ENCODE results near the gene CUL2.
"Not testable (repeated sequence)": the region's sequence is repeated elsewhere in the genome, so short reads cannot be mapped to it uniquely, and the experiment has no call there.

The CUL2 gene

GRCh38 chr10:35090162-35090954 lies at the start of gene CUL2:
CUL2 (minus strand) TSS chr10:35090341; CDS start chr10:35071317, 19,024 bp downstream.
- peak; percentile 83 for DNase-seq

- DNase-seq = no peak
Observed at GRCh38 chr10:35136263-35136815, 46.2 kb upstream of the CUL2 start.

- no peak for DNase-seq
Observed at GRCh38 chr10:35135861-35136260, 45.7 kb upstream of the CUL2 start.

- DNase-seq = no peak
Observed at GRCh38 chr10:35133586-35133985, 43.4 kb upstream of the CUL2 start.

GRCh38 chr10:35132727-35133126 lies 42.6 kb upstream of the CUL2 start:
- no peak for DNase-seq

GRCh38 chr10:35130663-35131062 lies 40.5 kb upstream of the CUL2 start:
- DNase-seq = no peak

GRCh38 chr10:35129185-35129674 lies 39.1 kb upstream of the CUL2 start:
- no peak for DNase-seq

- DNase-seq = no peak
Observed at GRCh38 chr10:35127289-35127891, 37.2 kb upstream of the CUL2 start.

GRCh38 chr10:35126530-35127288 lies 36.6 kb upstream of the CUL2 start, which contains the start of gene CREM:
CREM (plus strand) TSS chr10:35126846; CDS start chr10:35137836, 10,990 bp downstream.
- peak; percentile 85 for DNase-seq

GRCh38 chr10:35126062-35126529 lies 36.0 kb upstream of the CUL2 start:
- DNase-seq = no peak

GRCh38 chr10:35124540-35124939 lies 34.4 kb upstream of the CUL2 start:
- DNase-seq = no peak

GRCh38 chr10:35119378-35119777 lies 29.2 kb upstream of the CUL2 start:
- no peak for DNase-seq

- DNase-seq = no peak
Observed at GRCh38 chr10:35112571-35112970, 22.4 kb upstream of the CUL2 start.

GRCh38 chr10:35103882-35104281 lies 13.7 kb upstream of the CUL2 start:
- DNase-seq = no peak

GRCh38 chr10:35097510-35097909 lies 7.4 kb upstream of the CUL2 start:
- no peak for DNase-seq

- DNase-seq = no peak
Observed at GRCh38 chr10:35096312-35096711, 6.2 kb upstream of the CUL2 start.

GRCh38 chr10:35092851-35093250 lies 2.7 kb upstream of the CUL2 start:
- DNase-seq = no peak

GRCh38 chr10:35091994-35092790 lies 2.1 kb upstream of the CUL2 start:
- DNase-seq = no peak

- no peak for DNase-seq
Observed at GRCh38 chr10:35089611-35090161, 455 bp downstream of the CUL2 start.

- DNase-seq = no peak
Observed at GRCh38 chr10:35083242-35083641, 6.9 kb downstream of the CUL2 start.

GRCh38 chr10:35080261-35080660 lies 9.9 kb downstream of the CUL2 start:
- DNase-seq = not testable (repeated sequence)

- no peak for DNase-seq
Observed at GRCh38 chr10:35079763-35080162, 10.4 kb downstream of the CUL2 start.

Measured in SHP77 treated with DMSO at 0.1 percent for 48 hours (cell line).